Uterus (tissue), 4 donors: ENCODE measurements around the gene KCNMA1. TPM values are rescaled to one million over a fixed set of nuclear protein-coding genes. Genes with fewer than 3 reads are reported as not detected.

Experiments
- DNase-seq, 2 donors: peaks; one replicate each; pipeline ENCODE4 v3.0.0-alpha.2; 2019 to 2020
- H3K27ac ChIP-seq, 2 donors: fragments of 200-600 bp; sonication (generic); 1 replicate in 1 of 2; 2 replicates in 1 of 2; pipeline ENCODE4 v1.5.1; 2016 to 2018
- H3K27me3 ChIP-seq, 2 donors: fragments of 200-600 bp; sonication (generic); one replicate each; pipeline ENCODE4 v1.5.1; 2018 to 2019; ENCODE audit warnings: control low read depth in 1 of 2
- H3K36me3 ChIP-seq, 2 donors: fragments of 200-600 bp; sonication (generic); one replicate each; pipeline ENCODE4 v1.5.1; 2019; ENCODE audit warnings: control low read depth in 1 of 2
- H3K4me1 ChIP-seq, 2 donors: fragments of 200-600 bp; sonication (generic); one replicate each; pipeline ENCODE4 v1.5.1; 2018 to 2019; ENCODE audit warnings: control low read depth in 1 of 2
- H3K4me3 ChIP-seq, 2 donors: fragments of 200-600 bp; sonication (generic); 1 replicate in 1 of 2; 2 replicates in 1 of 2; pipeline ENCODE4 v1.5.1; 2018 to 2019; ENCODE audit warnings: mild to moderate bottlenecking in 1 of 2
- H3K9me3 ChIP-seq, 2 donors: fragments of 200-600 bp; sonication (generic); one replicate each; pipeline ENCODE4 v1.5.1; 2019; ENCODE audit warnings: control low read depth in 1 of 2
- POLR2A ChIP-seq, 2 donors: fragments of 450-650 bp; IDR thresholded peaks; one replicate each; pipeline ENCODE4 v1.6.1; 2016; ENCODE audit warnings: antibody characterized with exemption in 2 of 2, mild to moderate bottlenecking in 1 of 2, moderate library complexity in 1 of 2
- intact Hi-C: fragments of 100-400 bp; cut with DNase I; formaldehyde crosslinking; loops from one replicate; pipeline ENCODE4 v1.15.1; 2023; ENCODE audit warnings: low total_unique reads
- total RNA-seq, 4 donors: library from RNA; depleted of rRNA in 3 of 4; stranded (reverse); fragments of >200 nt in 3 of 4; gene quantifications; one replicate each; pipeline versions ENCODE4 v1.1.0 to v1.2.4, GENCODE V29; 2014 to 2023
- TF ChIP-seq, protein P1 (sequence below), 4 experiments: fragments of 200-600 bp in 2 of 4; fragments of 450-650 bp in 2 of 4; sonication (generic) in 2 of 4; IDR thresholded peaks; one replicate each; pipeline ENCODE4 v1.5.1; 2016 to 2019; ENCODE audit warnings: antibody characterized with exemption in 4 of 4, mild to moderate bottlenecking in 2 of 4, moderate library complexity in 1 of 4
- donor health status: DM: yes; HTN: yes; CAD: no.

The KCNMA1 gene
- total RNA-seq, 4 donors from 2014 or later = 86.2 to 236 (median 164) TPM

DNA sequence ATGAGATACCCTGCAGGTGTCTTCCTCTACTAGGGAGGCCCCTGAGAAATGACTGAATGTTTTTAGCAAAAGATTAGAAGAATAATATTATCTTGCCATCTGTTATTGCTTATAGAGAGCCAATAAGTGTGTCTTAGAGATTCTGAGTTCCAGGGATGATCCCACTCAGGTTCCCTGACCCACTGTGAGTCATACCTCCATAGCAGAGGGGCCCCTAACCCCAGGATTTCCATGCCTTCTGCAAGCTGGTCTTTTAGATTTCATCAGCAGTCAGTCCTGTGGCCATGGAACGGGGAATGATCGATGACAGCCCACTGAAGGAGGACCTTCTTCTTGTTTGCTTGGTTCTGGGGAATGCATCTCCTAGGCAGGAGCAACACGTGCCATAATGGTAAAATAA is 333.4 kb downstream of the KCNMA1 start:
- H3K9me3 ChIP-seq = no peaks in the 10 kb centered on the region
- no peak overlapping the region for H3K4me3 ChIP-seq
- no peaks in the 10 kb centered on the region for H3K36me3 ChIP-seq
- TF ChIP-seq POLR2A (IDR thresholded peaks at IDR 0.05) = no peak
- TF ChIP-seq, protein P1, sequence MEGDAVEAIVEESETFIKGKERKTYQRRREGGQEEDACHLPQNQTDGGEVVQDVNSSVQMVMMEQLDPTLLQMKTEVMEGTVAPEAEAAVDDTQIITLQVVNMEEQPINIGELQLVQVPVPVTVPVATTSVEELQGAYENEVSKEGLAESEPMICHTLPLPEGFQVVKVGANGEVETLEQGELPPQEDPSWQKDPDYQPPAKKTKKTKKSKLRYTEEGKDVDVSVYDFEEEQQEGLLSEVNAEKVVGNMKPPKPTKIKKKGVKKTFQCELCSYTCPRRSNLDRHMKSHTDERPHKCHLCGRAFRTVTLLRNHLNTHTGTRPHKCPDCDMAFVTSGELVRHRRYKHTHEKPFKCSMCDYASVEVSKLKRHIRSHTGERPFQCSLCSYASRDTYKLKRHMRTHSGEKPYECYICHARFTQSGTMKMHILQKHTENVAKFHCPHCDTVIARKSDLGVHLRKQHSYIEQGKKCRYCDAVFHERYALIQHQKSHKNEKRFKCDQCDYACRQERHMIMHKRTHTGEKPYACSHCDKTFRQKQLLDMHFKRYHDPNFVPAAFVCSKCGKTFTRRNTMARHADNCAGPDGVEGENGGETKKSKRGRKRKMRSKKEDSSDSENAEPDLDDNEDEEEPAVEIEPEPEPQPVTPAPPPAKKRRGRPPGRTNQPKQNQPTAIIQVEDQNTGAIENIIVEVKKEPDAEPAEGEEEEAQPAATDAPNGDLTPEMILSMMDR (IDR thresholded peaks at IDR 0.05) = no peak
- H3K27ac ChIP-seq = peak overlapping the region in 1 of 2 donors; percentile 5
- no peak for DNase-seq
- peaks cover 0 to 3% of the 10 kb centered on the region in 2 donors for H3K4me1 ChIP-seq
- intact Hi-C loops = no loop called here
- no peaks in the 10 kb centered on the region for H3K27me3 ChIP-seq

DNA sequence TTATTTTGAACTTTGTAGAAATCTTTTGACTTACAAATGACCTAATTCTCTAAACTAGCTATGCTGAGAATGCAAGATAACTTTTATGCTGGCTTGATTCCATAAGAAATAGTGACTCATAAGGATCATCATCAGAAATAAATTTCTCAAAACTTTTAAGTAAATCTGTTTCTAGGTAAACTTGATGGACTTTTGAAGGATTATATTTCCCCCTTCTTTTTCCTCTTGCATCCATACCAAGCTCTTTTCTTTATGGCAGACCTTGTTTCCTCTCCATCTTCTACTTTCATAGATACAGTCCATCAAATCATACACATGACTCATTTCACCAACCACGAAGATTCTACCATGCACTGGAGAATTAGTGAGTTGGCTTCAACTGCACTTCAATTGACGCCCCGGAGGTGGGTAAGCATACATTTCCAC is 336.3 kb downstream of the KCNMA1 start:
- Histone ChIP-seq H3K27ac (peak overlapping the region; percentile 35 to 54), H3K4me3 (no peak overlapping the region), H3K27me3 (no peaks in the 10 kb centered on the region), H3K36me3 (no peaks in the 10 kb centered on the region), H3K4me1 (no peaks in the 10 kb centered on the region), H3K9me3 (no peaks in the 10 kb centered on the region)
- intact Hi-C loops = no loop called here
- TF ChIP-seq POLR2A (IDR thresholded peaks at IDR 0.05) = no peak
- TF ChIP-seq, protein P1 (IDR thresholded peaks at IDR 0.05) = no peak
- no peak for DNase-seq

DNA sequence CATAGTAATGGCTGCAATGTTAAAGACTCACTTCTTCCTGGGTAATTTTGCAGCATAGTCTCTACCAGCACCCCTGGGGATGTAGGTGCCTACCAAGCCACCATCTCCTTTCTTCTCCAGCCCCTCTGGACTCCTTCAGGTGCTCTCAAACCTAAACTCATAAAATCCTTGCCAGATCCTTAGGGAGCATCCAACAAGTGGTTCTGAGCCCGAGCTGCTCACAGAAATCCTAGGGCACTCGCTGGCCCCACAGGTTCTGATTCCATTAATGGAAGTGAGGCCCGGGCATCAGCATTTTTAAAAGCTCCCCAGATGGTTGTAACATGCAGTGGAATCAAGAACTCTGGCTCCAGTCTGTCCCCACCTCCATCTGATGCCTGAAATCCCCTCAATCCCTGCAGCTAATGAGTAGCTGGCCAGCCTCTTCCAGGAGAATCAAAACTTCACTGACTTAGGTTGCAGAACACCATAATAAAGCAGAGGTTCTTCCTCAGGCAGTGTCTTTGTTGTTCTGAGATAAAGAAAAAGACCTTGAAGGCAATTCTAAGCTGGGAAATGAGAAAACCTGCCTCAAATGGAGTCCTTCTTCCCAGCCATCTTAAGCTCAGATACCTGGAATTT is 336.8 kb downstream of the KCNMA1 start:
- intact Hi-C loops = no loop called here
- Histone ChIP-seq H3K4me3 (no peak overlapping the region), H3K9me3 (no peaks in the 10 kb centered on the region), H3K36me3 (no peaks in the 10 kb centered on the region), H3K4me1 (no peaks in the 10 kb centered on the region), H3K27me3 (no peaks in the 10 kb centered on the region), H3K27ac (peak overlapping the region; percentile 49 to 54)
- no peak for DNase-seq
- TF ChIP-seq, protein P1 (IDR thresholded peaks at IDR 0.05) = no peak
- TF ChIP-seq POLR2A (IDR thresholded peaks at IDR 0.05) = no peak

DNA sequence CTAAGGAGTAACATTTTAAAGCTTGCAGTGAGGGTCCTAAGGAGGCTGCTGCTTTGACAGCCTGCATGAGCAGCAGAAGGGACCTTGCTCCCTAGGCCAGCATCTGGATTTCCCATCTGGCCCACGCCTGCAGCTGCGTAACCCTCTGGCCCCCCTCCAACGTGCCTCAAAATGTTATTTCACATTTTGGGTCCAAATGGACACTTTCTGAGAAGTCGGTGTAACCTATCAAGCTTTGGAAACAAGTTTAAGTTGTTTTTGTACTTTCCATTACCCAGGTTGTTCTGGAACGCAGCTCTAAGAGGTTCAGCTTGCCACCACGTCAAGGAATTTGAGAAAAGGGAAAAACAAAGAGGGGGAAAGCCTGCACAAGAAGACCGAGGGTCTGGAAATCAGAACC is 338.3 kb downstream of the KCNMA1 start:
- Histone ChIP-seq H3K4me3 (no peak overlapping the region), H3K36me3 (no peaks in the 10 kb centered on the region), H3K27ac (peak overlapping the region; percentile 41 to 49), H3K27me3 (no peaks in the 10 kb centered on the region), H3K9me3 (no peaks in the 10 kb centered on the region), H3K4me1 (no peaks in the 10 kb centered on the region)
- DNase-seq = no peak
- no peak for TF ChIP-seq POLR2A (IDR thresholded peaks at IDR 0.05)
- TF ChIP-seq, protein P1 (IDR thresholded peaks at IDR 0.05) = no peak
- intact Hi-C loops = no loop called here

DNA sequence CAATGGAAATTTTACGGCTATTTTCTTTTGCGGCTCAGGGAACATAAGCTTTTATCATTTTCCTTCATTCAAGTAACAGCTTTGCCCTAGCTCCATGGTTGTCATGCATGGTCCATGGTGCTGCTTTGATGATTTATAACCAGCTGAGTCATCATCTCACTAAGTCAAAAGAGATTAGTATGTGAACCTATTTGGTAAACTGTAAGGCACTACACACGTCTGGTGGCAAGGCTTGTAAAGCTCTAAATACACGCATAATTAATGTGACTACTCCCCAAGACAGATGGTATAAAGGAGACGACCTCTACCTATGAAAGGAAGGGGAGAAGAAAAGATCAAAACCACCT is 340.2 kb downstream of the KCNMA1 start:
- Histone ChIP-seq H3K9me3 (no peaks in the 10 kb centered on the region), H3K4me1 (no peaks in the 10 kb centered on the region), H3K4me3 (no peak overlapping the region), H3K27ac (peak overlapping the region; percentile 4 to 51), H3K36me3 (no peaks in the 10 kb centered on the region), H3K27me3 (no peaks in the 10 kb centered on the region)
- intact Hi-C loops = no loop called here
- no peak for TF ChIP-seq POLR2A (IDR thresholded peaks at IDR 0.05)
- TF ChIP-seq, protein P1 (IDR thresholded peaks at IDR 0.05) = no peak
- DNase-seq = peak in 1 of 2 donors; percentile 40
